Spleen (tissue), 7 donors: ENCODE data around the gene MAPK10.

ENCODE experiments used
- CTCF ChIP-seq, 11 experiments: fragments of 200-600 bp in 7 of 11; fragments of 450-650 bp in 4 of 11; sonication (generic) in 4 of 11; IDR thresholded peaks in 8 of 11; conservative IDR thresholded peaks in 3 of 11; 1 replicate in 7 of 11; 2 replicates in 4 of 11; pipeline versions ENCODE4 v1.4.0 to v1.8.0; 2016 to 2021; ENCODE audit warnings: antibody characterized with exemption in 11 of 11, inconsistent platforms in 4 of 11, mild to moderate bottlenecking in 1 of 11
- POLR2A ChIP-seq, 3 donors: fragments of 450-650 bp; IDR thresholded peaks; one replicate each; pipeline ENCODE4 v1.5.1; 2017; ENCODE audit warnings: antibody characterized with exemption in 3 of 3, mild to moderate bottlenecking in 1 of 3
- donor health status: DM: no; HTN: no; CAD: no; lungs with moderate emphysema.
- donor health status: DM: no; HTN: no; CAD: no.
- donor health status: DM: no; HTN: no; CAD: no.

- TF ChIP-seq CTCF (IDR thresholded peaks at IDR 0.05 in 8 of 11, conservative IDR thresholded peaks at IDR 0.05 in 3 of 11) = no peak
- no peak for TF ChIP-seq POLR2A (IDR thresholded peaks at IDR 0.05)
These were observed 65.0 kb downstream of the MAPK10 start for GRCh38 chr4:86294883-86295282.
